GM18867 (cell line): ENCODE measurements around the gene HIVEP3.

Experiments
- ATAC-seq: cut with Tn5 transposase; IDR thresholded peaks from one replicate; pipeline ENCODE4 v1.9.1; 2021; ENCODE audit warnings: mild to moderate bottlenecking, moderate library complexity; ENCODE audit not compliant: unreplicated experiment

The HIVEP3 gene

DNA sequence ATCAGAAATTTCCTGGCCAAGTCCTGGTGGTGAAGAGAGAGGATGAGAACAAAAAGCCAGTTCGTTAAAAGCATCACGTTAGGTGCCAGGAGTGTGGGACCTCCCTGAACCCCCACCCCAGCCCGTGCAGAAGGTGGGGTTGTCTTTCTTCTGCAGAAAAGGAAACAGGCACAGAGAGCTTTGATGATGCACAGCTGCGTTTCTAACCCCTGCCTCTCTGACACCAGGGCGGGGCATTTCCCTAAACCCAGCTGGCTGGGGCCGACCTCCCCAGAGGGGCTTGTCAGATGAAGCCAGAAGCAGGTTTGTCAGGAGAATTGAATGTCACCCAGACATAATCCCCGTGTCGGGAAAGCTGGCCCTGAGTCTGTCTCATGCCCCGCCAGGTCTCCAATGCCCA, 244.9 kb downstream of the HIVEP3 start:
- ATAC-seq = no peak

DNA sequence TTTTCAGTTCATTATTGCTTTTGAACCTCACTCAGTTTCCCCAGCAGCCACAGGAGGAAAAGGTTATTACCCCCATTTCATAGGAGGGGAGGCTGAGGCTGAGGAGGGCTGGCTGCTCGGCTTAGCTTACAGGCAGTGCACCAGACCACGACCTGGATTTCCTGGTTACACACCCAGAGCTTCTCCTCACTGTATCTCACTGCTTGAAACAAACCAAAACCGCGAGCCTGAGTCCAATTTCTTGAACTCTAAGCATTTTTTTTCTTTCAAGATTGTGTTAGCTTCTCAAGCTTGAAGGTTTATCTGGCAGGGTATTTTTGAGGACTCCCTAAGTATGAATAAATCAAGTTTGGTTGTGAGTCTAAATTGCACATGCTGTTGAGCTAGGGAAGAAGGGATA, 245.3 kb downstream of the HIVEP3 start:
- ATAC-seq = peak; percentile 43

DNA sequence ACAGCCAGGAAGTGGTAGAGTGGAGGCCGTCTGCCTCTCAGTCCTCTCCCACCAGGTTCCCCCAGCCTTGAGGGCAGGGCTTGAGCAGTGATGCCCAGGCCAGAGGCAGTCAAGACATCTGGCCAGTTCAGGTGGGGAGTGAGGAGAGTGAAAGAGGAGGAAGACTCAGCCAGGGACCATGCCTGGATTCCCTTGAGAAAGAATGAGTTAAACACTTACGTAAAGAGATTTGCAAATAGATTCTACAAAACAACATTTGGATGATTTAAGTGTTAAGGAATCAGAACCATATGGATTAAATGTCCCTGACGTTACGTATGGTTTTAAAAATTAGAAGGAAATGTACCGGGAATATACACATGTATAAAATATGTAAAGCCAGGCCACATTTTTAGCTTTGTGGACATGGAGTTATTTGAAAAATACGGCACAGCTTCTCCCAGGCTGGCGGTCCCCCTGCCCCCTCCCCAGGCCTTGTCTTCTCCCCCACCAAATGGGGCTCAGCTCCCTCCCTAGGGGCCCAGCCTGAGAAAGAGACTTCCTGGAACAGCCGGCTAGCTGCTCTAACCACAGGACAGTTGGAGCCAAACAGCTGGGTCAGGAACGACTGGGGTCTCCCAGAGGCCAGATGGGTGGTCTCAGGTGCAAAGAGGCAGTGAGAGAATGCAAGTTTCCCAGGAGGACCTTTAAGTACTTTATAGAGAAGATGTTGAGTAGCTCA, 245.9 kb downstream of the HIVEP3 start:
- no peak for ATAC-seq

DNA sequence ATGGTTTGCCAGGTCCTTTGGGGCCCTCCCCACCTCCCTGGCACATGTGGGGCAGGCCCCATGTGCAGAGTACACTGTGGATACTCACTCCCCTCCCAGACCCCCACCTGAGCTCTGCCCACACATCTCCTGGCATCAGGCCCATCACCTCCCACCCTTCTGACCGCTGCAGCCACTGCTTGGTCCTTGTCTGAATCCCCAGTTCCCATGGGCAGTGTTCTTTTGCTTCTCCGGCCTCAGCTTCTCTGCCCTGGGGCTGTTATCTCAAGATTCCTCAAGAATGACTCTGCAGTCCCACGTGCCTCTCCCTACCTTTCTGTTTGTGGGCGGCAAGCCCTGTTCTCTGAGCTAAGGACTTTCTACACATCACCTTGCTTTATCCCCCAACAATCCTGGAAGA, 246.5 kb downstream of the HIVEP3 start:
- no peak for ATAC-seq

DNA sequence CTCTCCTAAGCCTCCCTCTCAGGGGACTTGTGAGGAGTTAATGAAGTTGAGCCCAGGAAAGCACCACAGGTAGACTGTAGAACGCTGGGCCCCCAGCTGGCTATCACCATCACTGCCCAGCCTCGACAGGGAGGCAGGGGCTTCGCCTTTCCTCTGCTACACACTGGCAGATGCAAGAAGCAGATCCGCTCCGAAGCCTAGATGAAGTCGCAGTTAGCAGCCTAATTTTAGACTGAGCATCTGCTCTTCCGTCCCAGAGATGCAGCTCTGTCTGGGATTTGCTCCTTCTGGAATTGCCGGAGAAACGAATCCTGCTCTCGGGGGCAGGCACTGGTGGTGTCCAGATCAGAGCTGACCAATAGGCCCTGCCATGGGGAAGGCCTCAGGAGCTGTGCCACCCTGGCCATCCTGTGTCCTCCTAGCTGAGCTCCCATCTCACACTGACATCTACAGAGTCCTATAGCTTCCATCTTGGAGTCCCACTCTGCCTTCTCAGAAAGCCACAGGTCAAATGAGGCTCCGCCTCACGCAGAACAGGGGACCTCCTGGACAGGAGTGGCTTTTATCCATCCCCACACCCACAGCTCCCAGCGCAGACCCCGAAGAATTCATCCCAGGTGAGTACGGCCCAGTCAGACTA, 247.5 kb downstream of the HIVEP3 start:
- no peak for ATAC-seq

DNA sequence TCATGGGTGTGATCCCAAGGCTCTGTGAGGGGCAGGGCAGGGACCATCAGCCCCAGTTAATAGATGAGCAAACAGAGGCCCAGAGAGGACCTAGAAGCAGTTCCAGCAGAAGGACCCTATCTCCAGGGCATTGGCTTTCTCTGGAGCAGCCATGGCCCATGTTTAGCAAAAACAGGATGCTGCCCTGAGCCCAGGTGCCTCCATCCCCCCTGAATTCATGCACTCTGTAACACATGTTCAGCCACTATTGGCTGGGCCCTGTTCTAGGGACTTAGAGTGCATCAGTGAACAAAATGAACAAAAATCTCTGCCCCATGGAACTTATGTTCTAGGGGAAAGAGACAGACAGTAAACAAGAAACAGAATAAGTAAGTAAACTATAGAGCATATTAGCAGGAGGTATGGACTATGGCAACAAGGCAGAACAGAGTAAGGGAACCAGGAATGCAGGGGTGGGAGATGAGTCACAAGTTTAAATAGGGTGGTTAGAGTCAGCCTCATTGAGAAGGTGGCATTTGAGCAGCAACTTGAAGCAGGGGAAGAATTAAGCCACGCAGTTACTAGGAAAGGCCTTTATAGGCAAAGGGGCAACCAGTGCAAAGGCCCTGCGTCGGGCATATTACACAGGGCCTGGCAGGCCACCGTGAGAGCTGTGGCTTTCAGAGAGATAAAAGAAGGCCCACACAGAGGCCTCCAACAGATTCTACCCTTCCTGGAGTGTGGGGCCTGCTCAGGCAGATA, 248.3 kb downstream of the HIVEP3 start:
- no peak for ATAC-seq

DNA sequence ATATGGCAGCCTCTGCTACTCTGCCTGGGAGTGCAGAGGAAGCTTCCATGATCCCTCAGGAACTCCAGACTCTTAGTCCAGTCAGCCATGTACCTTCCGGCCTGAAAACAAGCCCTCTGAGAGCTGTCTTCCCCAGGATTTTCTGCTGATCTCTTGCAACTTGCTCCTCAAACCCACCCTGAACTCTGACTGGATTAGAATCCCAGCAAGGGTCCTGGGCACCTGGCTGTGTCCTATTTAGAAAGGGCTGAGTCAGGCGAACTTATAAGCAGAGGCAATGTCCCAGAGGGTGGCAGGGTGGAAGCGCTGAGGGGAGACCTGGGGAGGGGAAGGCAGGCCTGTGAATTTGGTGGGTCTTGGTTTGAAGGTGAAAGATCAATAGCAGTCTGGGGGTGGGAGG, 249.8 kb downstream of the HIVEP3 start:
- ATAC-seq = no peak

DNA sequence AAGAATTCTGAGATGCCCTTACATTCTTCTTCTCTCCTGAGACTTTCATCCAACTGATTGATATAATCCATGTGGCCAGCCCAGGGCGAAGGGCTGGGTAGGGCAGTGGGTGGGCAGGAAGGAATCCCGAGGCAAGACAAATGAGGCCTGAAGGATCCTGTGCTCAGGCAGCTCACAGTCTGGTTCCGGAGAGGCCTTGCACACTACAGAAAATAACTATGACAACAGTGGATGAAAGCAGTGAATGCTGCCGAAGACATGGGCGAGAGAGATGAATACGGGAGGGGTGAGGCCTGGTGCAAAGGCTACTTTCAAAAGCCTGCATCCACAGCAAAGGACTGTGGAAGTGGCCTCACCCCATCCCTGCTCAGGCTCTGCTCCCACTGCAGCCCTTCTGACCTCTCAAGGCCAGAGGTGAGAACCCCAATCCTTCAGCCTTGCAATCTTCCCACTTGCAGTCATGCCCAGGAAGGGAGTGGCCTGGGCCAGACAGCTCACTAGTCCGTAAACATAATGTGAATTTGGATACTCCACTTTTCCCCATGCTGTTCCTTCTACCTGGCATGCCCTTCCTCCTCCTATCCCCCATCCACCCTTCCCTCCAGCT, 250.6 kb downstream of the HIVEP3 start:
- no peak for ATAC-seq

DNA sequence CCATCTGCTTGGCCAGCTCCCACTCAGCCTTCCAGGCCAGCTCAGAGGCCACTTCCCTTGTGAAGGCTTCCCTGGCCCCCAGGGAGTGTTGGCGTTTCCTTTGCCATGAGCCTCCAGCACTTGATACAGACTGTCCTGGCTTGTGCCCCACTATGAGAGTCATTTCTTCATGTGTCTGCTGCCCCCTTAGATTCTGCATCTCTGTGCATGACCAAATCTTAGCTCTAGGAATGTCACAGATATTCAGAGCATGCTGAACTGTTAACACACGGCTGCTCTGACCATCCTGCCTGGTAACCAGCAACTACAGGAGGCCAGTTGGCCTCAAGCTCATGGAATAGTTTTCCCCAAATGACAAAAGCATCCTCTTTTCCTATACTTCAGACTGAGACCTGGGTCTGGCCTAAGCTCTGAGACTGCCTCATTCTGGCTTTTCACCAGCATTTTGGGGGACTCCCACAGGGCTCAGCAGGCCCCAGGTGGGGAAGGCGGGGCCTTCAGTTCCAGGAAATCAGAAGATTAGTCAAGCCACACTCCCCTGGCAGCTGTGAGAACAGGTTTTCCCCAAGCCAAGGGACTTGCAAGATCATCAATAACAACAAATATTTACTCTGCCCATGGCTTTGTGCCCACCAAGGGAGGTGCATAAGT, 251.6 kb downstream of the HIVEP3 start:
- ATAC-seq = peak; percentile 65

DNA sequence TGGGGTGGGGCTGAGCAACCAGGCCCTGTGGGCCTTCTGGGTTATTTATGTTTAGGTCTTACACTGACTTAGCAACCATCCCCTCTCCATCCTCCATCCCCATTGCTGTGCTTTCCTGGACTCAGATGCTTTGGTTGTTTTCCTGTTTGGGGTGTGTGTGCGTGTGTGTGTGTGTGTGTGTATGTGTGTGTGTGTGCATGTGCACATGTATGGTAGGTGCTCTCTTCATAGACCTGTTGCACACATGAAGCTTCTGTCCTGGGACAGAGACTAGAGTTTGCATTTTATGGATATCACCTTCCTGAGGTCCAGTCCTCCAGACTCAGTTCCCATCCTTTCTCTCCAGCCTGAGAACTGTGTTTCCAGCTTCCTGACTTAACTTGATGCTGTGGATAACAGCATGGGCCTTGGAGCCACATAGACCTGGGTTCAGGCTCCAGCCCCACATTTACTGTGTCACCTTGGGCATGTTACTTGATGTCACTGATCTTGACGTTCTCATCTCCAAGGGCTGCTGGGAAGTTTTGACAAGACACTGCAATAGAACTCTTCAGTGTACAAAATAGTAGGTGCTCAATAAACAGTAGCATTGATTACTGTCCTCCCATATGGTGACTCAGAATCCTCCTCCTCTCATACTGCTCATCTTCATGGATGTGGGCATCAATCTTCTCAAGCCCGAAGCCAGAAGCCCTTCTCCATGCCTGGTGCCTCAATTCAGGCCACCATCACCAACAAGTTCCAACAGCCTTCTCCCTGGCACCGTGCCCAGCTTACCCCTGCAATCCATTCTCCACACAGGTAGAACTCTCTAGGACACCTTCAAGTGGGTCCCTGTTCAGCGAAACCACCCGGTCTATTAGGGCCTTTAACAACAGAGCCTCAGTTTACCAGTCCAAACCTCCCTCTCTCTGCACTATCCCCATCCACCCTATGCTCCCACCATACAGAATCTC, 252.5 kb downstream of the HIVEP3 start:
- ATAC-seq = no peak

DNA sequence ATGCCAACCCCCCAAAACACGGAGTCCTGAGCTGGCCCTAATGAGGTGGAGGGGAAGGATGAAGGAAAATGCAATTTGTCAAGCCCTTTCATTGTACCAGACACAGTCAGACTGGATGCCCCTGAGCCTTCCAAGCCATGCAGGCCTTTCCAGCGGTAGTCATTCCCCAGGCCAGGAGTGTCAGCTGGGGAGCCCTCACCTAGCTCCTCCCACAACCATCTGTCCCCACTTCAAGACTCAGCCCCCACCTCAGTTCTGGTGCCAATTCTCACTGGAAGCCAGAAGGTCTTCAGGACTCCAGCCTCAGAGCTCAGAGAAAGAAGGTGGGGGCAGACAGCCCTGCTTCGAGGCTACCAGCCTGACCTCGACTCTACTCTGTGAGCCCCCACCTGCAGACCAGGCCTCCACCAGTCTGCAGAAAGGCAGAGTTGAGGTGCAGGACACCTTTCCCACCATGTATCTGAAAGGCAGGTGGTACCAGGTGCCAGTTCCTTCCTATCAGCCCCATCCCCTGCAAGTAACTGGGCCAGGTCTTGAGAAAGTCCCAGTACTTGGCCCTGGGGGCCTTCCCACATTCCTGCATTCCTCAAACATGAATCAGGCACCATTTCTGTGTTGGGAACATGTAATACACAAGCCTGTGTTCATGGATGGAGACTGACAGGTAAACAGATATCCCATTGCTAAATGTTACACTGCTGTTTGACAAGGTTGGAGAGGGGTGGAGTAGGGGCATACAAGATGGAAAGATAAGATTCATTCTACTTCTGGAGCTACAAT, 253.7 kb downstream of the HIVEP3 start:
- ATAC-seq = no peak

DNA sequence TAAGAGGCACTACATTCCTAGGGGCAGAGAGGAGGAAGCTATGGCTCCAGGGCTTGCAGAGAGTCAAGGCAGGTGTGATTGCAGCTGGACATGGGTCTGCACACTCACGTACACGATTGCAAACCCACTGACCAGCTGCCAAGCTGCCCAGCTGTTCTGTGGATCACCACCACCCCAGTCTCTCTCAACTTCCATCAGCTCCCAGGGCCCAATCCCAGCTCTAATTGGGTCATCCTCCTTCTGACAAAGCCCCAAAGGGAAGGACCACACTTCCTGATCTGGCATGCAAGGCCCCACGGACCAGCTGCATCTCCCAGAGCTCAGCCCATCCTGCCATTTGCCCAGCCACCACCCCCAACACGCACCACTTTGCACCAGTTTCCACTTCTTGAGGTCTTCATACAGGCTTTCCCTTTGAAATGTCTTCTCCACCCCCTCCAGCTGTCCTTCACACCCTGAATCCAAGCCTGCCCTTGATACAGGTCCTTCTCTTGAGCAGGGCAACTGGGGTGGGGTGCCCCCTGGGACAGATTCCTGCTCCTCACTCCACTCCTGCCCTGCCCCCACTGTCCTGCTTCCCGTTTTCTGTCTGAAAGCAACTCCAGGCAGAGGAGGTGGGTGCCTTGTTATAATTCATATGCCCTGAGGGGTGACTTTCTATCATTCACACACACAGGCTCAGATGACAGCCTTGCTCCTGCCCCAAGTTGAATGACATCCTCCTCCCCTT, 254.9 kb downstream of the HIVEP3 start:
- ATAC-seq = no peak

DNA sequence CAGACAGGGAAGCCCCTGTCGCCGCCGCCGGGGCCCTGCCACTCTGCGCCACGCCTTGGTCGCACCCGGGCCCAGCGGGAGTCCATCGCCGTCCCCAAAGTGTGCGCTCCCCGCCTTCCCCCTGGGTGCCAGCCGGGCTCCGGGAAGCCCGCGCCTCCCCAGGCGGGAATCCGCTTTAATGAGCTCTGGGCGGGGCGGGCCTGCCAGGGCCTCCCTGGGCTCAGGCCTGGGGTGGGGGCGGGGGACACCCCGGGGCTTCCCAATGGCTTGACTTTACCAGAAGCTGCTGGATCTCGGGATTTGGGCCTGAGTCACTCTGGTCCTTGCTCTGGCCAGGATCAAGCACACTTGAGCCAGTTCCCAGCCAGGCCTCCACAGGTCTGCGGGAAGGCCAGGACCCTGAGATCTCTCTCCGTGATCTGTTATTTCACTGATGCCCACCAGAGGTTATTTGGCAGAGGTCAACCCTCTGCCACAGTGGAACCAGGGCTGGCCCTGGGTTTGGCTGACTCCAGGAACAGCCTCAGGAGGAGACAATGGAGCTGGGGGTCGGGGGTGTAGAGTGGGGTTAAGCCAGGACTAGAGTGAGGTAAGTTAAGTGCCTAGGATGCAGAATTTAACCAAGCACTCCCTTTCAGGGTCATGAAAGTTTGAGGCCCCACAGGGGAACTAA, 255.8 kb downstream of the HIVEP3 start:
- no peak for ATAC-seq

DNA sequence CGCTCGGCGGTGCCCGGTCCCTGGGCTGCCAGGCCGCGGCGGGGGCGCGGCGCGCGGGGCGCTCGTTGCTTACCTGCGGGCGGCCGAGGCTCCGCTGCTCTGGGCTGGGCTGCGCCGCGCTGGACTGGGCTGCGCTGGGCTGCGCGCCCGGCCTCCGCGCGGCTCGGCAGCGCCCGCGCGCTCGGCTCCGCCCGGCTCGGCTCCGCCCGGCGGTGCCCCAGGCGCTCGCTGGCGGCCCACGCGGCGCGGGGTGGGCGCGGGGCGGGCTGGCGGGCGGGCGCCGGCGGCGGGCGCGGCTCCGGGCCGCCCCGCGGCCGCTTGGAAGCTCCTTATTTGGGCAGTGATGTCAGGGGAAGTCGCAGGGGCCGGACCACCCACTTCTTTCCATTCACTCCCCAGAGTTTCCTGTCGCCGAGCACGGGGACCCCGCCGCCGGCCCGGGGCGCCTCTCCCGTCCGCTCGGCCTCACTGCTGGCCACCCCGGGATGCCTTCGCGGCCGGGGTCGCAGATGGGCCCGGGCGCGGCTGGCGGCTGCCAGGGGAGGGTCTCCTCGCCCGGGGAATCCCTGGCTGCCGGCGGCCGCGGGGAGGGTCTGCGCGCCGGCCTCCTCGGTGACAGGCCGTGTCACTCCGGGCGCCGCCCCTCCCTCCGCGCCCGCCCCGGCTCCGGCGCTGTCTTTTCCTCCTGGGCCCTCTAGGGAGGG, 256.5 kb downstream of the HIVEP3 start:
- ATAC-seq = peak; percentile 70

DNA sequence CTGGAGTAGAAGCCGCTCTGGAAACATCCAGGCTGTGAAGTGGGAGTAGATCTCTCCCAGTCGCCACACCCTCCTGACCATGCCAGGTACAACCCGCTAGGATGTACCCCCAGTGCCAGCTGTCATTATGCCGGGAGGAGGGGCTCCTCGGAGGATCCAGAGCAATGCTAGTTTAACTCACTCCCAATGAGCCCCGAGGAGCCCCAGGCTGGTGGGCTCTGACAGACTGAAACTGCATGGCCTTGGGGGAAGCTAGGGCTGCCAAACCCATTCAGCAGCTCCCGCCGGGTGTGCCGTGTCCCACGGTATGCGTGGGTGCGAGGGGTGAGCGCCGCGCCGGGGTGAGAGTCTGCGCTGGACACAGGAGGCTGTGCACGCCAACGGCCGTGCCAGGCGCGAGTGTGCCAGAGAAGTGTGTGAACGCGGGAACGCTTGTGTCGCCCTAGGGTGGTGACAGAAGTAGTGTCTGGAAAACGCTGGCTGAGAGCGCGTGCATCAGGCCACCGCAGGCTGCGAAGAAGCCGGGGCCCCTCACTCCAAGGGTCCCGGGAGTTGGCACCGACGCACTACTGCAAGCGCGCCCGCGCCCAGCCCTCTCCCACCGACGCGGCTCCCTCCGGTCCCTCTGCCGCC, 257.2 kb downstream of the HIVEP3 start:
- ATAC-seq = peak; percentile 19

DNA sequence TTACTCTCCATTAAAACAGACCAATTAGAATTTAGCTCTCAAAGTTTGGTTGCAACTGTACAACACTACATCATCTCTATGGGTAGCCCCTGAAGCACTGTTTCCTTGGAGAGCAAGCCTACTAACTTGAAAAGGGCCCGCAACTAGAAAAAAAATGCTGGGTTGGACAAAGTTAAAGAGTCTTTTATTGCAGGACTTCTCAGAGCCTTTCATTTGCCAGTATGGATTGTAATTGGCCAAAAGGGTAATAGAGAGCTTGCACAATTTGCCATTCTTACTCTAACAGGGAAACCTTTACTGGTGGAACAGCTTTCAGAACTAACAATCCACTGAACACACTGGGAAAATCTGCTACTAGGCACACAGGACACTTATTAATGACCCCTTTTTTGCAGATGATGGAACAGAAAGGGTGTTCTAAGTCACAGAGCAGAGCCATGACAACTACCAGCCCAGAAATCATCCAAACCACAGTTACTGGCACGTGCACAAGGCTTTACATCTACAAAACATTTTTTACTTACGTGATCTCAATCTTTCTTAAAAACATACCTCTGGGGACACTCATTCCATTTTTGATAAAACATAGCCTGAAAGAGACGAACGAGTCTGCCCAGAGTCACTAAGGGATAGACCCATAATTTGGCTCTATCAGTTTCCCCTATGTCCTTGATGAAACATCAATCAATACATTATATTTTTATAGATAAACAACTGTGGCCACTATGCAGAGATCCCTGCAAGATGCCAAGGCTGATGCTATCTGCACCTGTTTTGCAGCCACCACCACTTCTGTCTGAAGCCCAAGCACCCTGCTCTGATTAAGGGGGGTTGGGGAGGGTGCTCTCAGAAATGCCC, 257.9 kb downstream of the HIVEP3 start:
- ATAC-seq = no peak
